22Rv1 (cell line): Measurements from ENCODE around the gene SLC35E2B.
"Not testable (repeated sequence)": the region's sequence is repeated elsewhere in the genome, so short reads cannot be mapped to it uniquely, and the experiment has no call there.

ENCODE experiments used
- CTCF ChIP-seq: fragments of 450-650 bp; IDR thresholded peaks from 2 replicates; pipeline ENCODE4 v1.5.1; 2017; ENCODE audit warnings: mild to moderate bottlenecking
- ZFX ChIP-seq: fragments of 450-650 bp; IDR thresholded peaks from 2 replicates; pipeline ENCODE4 v1.6.1; 2017; ENCODE audit warnings: antibody characterized with exemption, borderline replicate concordance

DNA sequence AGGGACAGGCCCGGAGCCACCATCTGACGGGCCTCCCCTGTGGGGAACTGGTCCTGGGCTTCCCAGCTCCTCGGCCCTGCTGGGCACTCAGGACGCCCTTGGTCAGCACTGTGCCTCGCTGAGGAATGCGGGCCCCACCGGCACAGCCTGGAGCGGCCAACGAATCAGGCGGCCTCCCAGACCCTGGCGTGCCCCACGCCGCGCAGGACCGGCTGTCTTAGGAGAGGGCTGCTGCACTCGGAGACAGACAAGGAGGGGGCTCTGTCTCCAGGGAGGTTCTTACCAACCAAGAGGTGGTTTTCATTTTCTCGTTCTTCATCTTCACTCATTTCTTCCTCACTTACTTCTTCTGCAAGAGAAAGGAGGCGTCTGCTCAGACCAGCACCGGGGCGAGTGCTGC, 15.3 kb upstream of the SLC35E2B start:
- not testable (repeated sequence) for TF ChIP-seq CTCF, ZFX
